Esophagus (tissue), 2 donors: ENCODE results near the gene C6orf15. TPM values are rescaled to one million over a fixed set of nuclear protein-coding genes. Genes with fewer than 3 reads are reported as not detected.

ENCODE experiments used
- H3K27ac ChIP-seq, 2 donors: one replicate each; pipeline ENCODE4 v1.5.1; 2013; ENCODE audit warnings: low read depth in 2 of 2, mild to moderate bottlenecking in 2 of 2, inconsistent platforms in 1 of 2, low read length in 1 of 2, moderate library complexity in 1 of 2
- H3K27me3 ChIP-seq, 2 donors: one replicate each; pipeline ENCODE4 v1.6.1; 2013; ENCODE audit warnings: low read length in 2 of 2, control low read depth in 1 of 2, mild to moderate bottlenecking in 1 of 2; ENCODE audit not compliant: insufficient read depth in 2 of 2, control insufficient read depth in 1 of 2
- H3K36me3 ChIP-seq, 2 donors: one replicate each; pipeline ENCODE4 v1.6.1; 2013; ENCODE audit warnings: low read length in 1 of 2; ENCODE audit not compliant: control insufficient read depth in 2 of 2, insufficient read depth in 2 of 2
- H3K4me1 ChIP-seq, 2 donors: one replicate each; pipeline ENCODE4 v1.6.1; 2013; ENCODE audit warnings: low read length in 1 of 2; ENCODE audit not compliant: control insufficient read depth in 2 of 2, insufficient read depth in 2 of 2
- H3K4me3 ChIP-seq, 2 donors: one replicate each; pipeline ENCODE4 v1.5.1; 2013; ENCODE audit warnings: low read length in 2 of 2, mild to moderate bottlenecking in 2 of 2, low read depth in 1 of 2, moderate library complexity in 1 of 2
- H3K9me3 ChIP-seq, 2 donors: one replicate each; pipeline ENCODE4 v1.6.1; 2013; ENCODE audit warnings: mild to moderate bottlenecking in 2 of 2, low read depth in 1 of 2, low read length in 1 of 2, moderate library complexity in 1 of 2; ENCODE audit not compliant: control insufficient read depth in 2 of 2, insufficient read depth in 1 of 2
- WGBS, 2 donors: extraction: QIAGEN DNeasy Blood & Tissue Kit; methylation state at CpG; one replicate each; pipeline ENCODE4 v1.1.7; 2013; 5-methylcytosine and 5-hydroxymethylcytosine counted together
- polyA plus RNA-seq, 2 donors: library from polyadenylated mRNA; stranded (reverse); fragments of 200-250 nt; gene quantifications; one replicate each; pipeline ENCODE4 v1.2.3, GENCODE V29; 2013
- donor health status: healthy with polysubstance abuse.
- donor health status: Bipolar disorder and iron deficiency.

The C6orf15 gene
- polyA plus RNA-seq, 2 donors, result 0.08 TPM; not detected in 1

- H3K36me3 ChIP-seq, result no peaks in the 10 kb centered on the region
- H3K4me1 ChIP-seq, result peaks cover 4 to 28% of the 10 kb centered on the region in 2 donors
- H3K27me3 ChIP-seq, result no peaks in the 10 kb centered on the region
- H3K4me3 ChIP-seq, result no peak overlapping the region
- H3K9me3 ChIP-seq, result no peaks in the 10 kb centered on the region
- H3K27ac ChIP-seq, result peak overlapping the region; percentile 68 to 84
- 39 to 40% methylated on average over 16 of the region's 16 CpGs for WGBS, 2 donors
These were observed 10.7 kb upstream of the C6orf15 start for GRCh38 chr6:31122791-31123706.

- H3K36me3 ChIP-seq, result no peaks in the 10 kb centered on the region
- no peaks in the 10 kb centered on the region for H3K27me3 ChIP-seq
- H3K4me1 ChIP-seq, result peaks cover 4 to 27% of the 10 kb centered on the region in 2 donors
- WGBS, 2 donors, result 78 to 88% methylated on average over 12 of the region's 12 CpGs
- H3K27ac ChIP-seq, result no peak overlapping the region
- H3K9me3 ChIP-seq, result no peaks in the 10 kb centered on the region
- H3K4me3 ChIP-seq, result no peak overlapping the region
These were observed 8.9 kb upstream of the C6orf15 start for GRCh38 chr6:31121131-31121790.

DNA sequence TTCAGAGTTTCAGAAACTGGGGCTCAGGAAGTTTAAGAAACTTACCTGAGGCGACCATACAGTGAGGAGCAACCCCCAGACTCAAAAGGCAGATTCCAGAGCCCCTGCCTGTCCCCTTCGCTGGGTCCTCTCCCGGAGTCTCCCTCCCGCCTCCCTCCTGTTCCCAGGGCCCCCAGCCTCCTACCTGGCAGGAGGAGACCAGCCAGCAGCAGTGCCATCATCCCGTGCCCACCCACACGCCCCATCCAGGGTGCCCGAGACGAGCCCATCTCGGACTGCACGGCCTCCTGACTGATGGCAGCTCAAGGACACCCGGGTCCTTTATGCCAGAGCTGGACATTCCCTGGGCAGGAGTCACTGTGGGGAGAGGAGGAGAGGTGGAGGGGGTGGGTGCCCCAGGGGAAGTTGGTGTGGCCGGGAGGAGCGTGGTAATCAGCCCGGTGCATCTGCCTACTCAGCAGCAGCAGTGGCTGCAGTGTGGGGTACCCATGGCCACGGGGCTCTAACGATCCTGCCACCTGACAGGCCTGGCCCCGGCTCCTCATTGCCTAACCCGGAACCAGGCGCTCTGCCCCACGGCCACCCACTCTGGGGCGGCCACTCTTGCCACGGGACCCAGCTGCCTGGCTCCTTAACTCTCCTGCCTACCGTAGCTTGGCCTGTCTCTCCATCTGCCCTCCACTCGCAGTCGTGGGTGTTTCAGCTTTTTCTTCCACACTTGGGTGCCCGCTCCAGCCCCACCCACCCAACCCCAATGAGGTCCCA lies 8.0 kb upstream of the C6orf15 start, which contains the start of gene CDSN:
Gene CDSN, minus strand, starts transcription at position 296 of the 765 bp plus-strand sequence. Its CDS starts 27 bp downstream, at position 269.
- Histone ChIP-seq H3K4me3 (no peak within 1 kb of the TSS), H3K27ac (no peak within 1 kb of the TSS), H3K4me1 (peaks cover 0 to 20% of the 10 kb centered on the region in 2 donors), H3K27me3 (no peaks in the 10 kb centered on the region), H3K9me3 (no peaks in the 10 kb centered on the region), H3K36me3 (no peaks in the 10 kb centered on the region)
- WGBS, 2 donors, result 79 to 85% methylated on average over 23 to 26 of the region's 26 CpGs

- Histone ChIP-seq H3K4me3 (no peak overlapping the region), H3K36me3 (no peaks in the 10 kb centered on the region), H3K27me3 (no peaks in the 10 kb centered on the region), H3K9me3 (no peaks in the 10 kb centered on the region), H3K4me1 (peaks cover 2 to 23% of the 10 kb centered on the region in 2 donors), H3K27ac (no peak overlapping the region)
- 78 to 88% methylated on average over 7 of the region's 7 CpGs for WGBS, 2 donors
These were observed 5.8 kb upstream of the C6orf15 start for GRCh38 chr6:31118178-31118577.

DNA sequence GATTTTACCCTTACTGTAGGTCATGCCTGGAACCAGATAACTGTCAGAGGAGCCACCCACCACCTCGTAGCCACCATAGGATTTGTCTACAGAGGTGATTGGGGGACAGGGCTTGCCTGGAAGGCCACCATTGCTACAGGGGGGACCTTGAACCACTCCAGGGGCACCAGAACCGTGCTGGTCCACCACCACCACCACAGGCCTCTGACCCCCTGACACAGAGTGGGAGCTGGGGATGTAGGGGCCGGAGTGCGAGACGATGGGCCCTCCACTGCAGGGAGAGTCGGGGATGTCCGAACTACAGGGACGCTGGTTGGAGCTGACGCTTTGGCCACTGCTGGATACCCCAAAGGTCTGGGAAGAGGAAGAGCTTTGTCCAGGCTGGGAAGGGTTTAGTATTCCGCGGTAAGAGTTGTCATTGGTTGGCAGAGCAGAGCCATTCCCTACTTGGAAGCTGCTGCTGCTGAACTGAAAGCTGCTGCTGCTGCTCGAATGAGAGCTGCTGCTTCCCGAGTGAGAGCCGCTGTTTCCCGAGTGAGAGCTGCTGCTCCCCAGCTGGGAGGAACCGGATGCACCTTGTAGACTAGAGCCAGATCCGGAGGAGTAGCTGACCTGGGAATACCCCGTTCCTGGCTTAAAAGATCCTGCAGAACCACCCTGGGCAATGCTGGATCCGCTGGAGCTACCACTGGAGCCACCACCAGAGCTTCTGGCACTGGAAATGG lies 4.4 kb upstream of the C6orf15 start:
- 70 to 76% methylated on average over 19 of the region's 19 CpGs for WGBS, 2 donors
- H3K4me3 ChIP-seq, result no peak overlapping the region
- H3K27ac ChIP-seq, result peak overlapping the region in 1 of 2 donors; percentile 35

GRCh38 chr6:31115941-31116560 lies 3.7 kb upstream of the C6orf15 start:
- 90 to 91% methylated on average over 12 of the region's 12 CpGs for WGBS, 2 donors

More for the DNA sequence above, 4.4 kb upstream of the C6orf15 start:
- Histone ChIP-seq H3K27me3 (no peaks in the 10 kb centered on the region), H3K4me1 (peaks cover 2 to 17% of the 10 kb centered on the region in 2 donors), H3K9me3 (no peaks in the 10 kb centered on the region), H3K36me3 (no peaks in the 10 kb centered on the region)

DNA sequence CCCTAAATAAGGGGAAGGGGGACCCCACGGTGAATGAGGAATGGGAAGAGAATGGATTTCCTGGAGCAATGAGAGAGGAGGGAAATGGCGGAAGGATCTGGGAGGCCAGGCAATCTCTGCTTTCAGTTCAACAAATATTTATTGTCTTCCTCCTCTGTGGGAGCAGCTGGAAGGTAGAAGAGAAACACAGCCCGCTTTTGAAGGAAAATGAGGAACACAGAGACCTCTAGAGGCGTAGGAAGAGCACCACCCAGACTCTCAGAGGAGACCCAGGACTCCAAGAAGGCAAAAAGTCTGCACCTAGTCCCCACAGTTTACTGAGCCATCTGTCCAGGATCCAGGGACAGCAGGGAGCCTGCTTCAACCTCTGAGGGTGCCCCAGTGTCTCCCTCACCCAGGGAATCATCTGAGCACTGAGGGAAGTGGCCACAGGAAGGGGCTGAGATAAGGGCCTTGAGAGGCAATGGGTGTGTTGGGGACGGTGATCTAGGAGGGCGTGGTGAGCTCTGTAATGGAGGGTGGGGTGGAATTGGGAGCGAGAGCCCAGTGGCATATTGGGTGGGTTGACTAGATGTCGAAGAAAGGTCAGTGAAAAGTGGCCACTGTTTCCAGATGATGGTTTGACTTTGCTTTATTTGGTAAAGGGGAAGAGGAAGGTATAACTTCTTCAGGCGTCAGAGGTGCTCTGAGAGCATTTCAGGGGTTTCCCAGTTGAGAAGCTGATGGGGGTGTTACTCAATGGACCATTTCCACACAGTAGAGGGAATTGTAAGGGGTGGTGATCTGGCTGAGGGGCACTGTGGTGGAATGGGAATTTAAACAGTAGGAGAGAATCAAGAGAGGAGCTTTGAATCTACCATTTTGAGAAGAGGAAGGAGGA lies 2.8 kb upstream of the C6orf15 start:
- Histone ChIP-seq H3K27me3 (no peaks in the 10 kb centered on the region), H3K4me3 (peak overlapping the region in 1 of 2 donors; percentile 28), H3K36me3 (no peaks in the 10 kb centered on the region), H3K9me3 (no peaks in the 10 kb centered on the region), H3K4me1 (peaks cover 2 to 17% of the 10 kb centered on the region in 2 donors), H3K27ac (peak overlapping the region; percentile 53 to 87)
- WGBS, 2 donors, result 37 to 56% methylated on average over 9 of the region's 9 CpGs

More at GRCh38 chr6:31115941-31116560, 3.7 kb upstream of the C6orf15 start:
- H3K27ac ChIP-seq, result no peak overlapping the region
- H3K9me3 ChIP-seq, result no peaks in the 10 kb centered on the region
- peaks cover 2 to 17% of the 10 kb centered on the region in 2 donors for H3K4me1 ChIP-seq
- no peaks in the 10 kb centered on the region for H3K36me3 ChIP-seq
- H3K27me3 ChIP-seq, result no peaks in the 10 kb centered on the region
- H3K4me3 ChIP-seq, result no peak overlapping the region

DNA sequence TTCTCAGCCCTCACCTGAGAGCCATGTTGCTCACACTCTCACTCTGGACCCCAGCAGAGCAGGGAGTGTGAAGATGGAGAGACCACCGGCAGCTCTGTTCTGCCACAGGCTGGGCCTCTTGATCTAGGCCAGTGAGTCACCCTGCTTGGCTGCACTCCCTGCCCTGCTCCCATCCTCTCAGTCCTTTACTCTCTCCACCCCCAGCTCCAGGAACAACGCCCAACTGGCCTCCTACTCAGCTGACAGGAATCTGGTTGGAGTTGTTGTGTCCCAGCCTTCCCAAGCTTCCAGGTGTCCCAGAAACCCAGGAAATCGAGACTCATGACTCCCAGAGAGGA lies 2.1 kb upstream of the C6orf15 start, which contains the start of gene PSORS1C1:
Gene PSORS1C1, plus strand, starts transcription at position 260 of the 338 bp plus-strand sequence. CDS start 14,833 bp downstream, outside the sequence.
- H3K27ac ChIP-seq, result peak within 1 kb of the TSS; percentile 53 to 87
- peak within 1 kb of the TSS in 1 of 2 donors; percentile 28 for H3K4me3 ChIP-seq
- H3K4me1 ChIP-seq, result peaks cover 2 to 17% of the 10 kb centered on the region in 2 donors
- H3K36me3 ChIP-seq, result no peaks in the 10 kb centered on the region
- 9 to 23% methylated on average over 3 of the region's 3 CpGs for WGBS, 2 donors
- no peaks in the 10 kb centered on the region for H3K27me3 ChIP-seq
- H3K9me3 ChIP-seq, result no peaks in the 10 kb centered on the region
